Measurements from ENCODE around the gene KRTAP5-5. TPM values are rescaled to one million over a fixed set of nuclear protein-coding genes. Genes with fewer than 3 reads are reported as not detected.

KRTAP5-5 gene
- total and polyA plus RNA-seq, 7 donors: 0.28 to 0.92 TPM; not detected in 5

GRCh38 chr11:1633864-1634263 lies 4.3 kb downstream of the KRTAP5-5 start:
- DNase-seq: peak; percentile 30
- no peak overlapping the region for H3K27ac ChIP-seq

GRCh38 chr11:1636291-1636950 lies 6.8 kb downstream of the KRTAP5-5 start:
- 87 to 89% methylated on average over 19 of the region's 19 CpGs for whole genome bisulfite sequencing, 2 donors
- intact Hi-C loops (cut with DNase I): no loop called here
- Histone ChIP-seq H3K36me3 (no peaks in the 10 kb centered on the region), H3K27ac (no peak overlapping the region), H3K27me3 (peaks cover 0 to 43% (median 24%) of the 10 kb centered on the region in 3 donors), H3K9me3 (no peaks in the 10 kb centered on the region), H3K4me3 (no peak overlapping the region), H3K4me1 (no peaks in the 10 kb centered on the region)
- DNase-seq: peak; percentile 56
- TF ChIP-seq EP300 (IDR thresholded peaks at IDR 0.05) (no peak), POLR2AphosphoS5 (IDR thresholded peaks at IDR 0.05) (no peak), POLR2A (IDR thresholded peaks at IDR 0.05) (no peak), CTCF (IDR thresholded peaks at IDR 0.05) (no peak)

More at GRCh38 chr11:1633864-1634263, 4.3 kb downstream of the KRTAP5-5 start:
- H3K4me3 ChIP-seq: no peak overlapping the region
- 86 to 93% methylated on average over 10 of the region's 10 CpGs for WGBS, 2 donors
- no peaks in the 10 kb centered on the region for H3K4me1 ChIP-seq
- intact Hi-C loops (cut with DNase I): no loop called here
- TF ChIP-seq CTCF (IDR thresholded peaks at IDR 0.05) (no peak), POLR2A (IDR thresholded peaks at IDR 0.05) (no peak), EP300 (IDR thresholded peaks at IDR 0.05) (no peak), POLR2AphosphoS5 (IDR thresholded peaks at IDR 0.05) (no peak)
- H3K27me3 ChIP-seq: peaks cover 0 to 38% (median 22%) of the 10 kb centered on the region in 3 donors
- no peaks in the 10 kb centered on the region for H3K36me3 ChIP-seq
- H3K9me3 ChIP-seq: no peaks in the 10 kb centered on the region

- no peak overlapping the region for H3K27ac ChIP-seq
- no peak for TF ChIP-seq EP300 (IDR thresholded peaks at IDR 0.05)
- TF ChIP-seq POLR2AphosphoS5 (IDR thresholded peaks at IDR 0.05): no peak
- no peak for TF ChIP-seq POLR2A (IDR thresholded peaks at IDR 0.05)
- TF ChIP-seq CTCF (IDR thresholded peaks at IDR 0.05): no peak
- no peak for DNase-seq
- H3K9me3 ChIP-seq: no peaks in the 10 kb centered on the region
- intact Hi-C loops (cut with DNase I): no loop called here
- 94 to 95% methylated on average over 2 of the region's 2 CpGs for WGBS, 2 donors
- H3K36me3 ChIP-seq: no peaks in the 10 kb centered on the region
- no peak overlapping the region for H3K4me3 ChIP-seq
- peaks cover 0 to 32% (median 12%) of the 10 kb centered on the region in 3 donors for H3K27me3 ChIP-seq
- H3K4me1 ChIP-seq: no peaks in the 10 kb centered on the region
Observed at GRCh38 chr11:1637628-1638027, 8.1 kb downstream of the KRTAP5-5 start.

GRCh38 chr11:1638344-1638743 lies 8.8 kb downstream of the KRTAP5-5 start:
- TF ChIP-seq CTCF (IDR thresholded peaks at IDR 0.05) (no peak), POLR2A (IDR thresholded peaks at IDR 0.05) (no peak), EP300 (IDR thresholded peaks at IDR 0.05) (no peak), POLR2AphosphoS5 (IDR thresholded peaks at IDR 0.05) (no peak)
- Histone ChIP-seq H3K4me1 (no peaks in the 10 kb centered on the region), H3K27ac (no peak overlapping the region), H3K36me3 (no peaks in the 10 kb centered on the region), H3K4me3 (no peak overlapping the region), H3K9me3 (no peaks in the 10 kb centered on the region), H3K27me3 (peaks cover 0 to 35% (median 11%) of the 10 kb centered on the region in 3 donors)
- intact Hi-C loops (cut with DNase I): no loop called here
- peak; percentile 37 for DNase-seq
- WGBS, 2 donors: 28 to 73% methylated on average over 8 of the region's 8 CpGs

Data from sigmoid colon (tissue), 7 donors.